ENCODE results near the gene SMAD7. TPM values are rescaled to one million over a fixed set of nuclear protein-coding genes. Genes with fewer than 3 reads are reported as not detected.

The SMAD7 gene
- total RNA-seq, 1 donor from 2014 or later: 9.0 TPM

DNA sequence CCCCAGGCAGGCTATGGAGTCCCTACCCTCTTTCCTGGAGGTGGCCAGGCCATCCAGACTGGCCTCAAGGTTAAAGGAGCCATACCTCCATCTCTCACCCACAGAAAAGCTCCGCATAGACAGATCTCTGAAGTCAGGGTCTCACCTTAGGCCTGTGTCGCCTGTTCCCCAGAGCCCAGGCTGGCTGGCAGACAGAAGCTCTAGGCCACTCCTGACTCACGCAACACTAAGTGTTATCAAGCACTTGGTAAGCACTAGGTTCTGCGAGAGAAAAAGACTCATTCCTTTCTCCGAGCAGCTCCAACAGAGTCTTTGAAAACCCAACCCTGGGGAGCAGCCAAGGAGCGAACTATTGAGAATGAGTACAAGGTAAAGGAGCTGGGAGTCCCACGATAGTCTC lies 6.1 kb downstream of the SMAD7 start:
- DNase-seq: no peak

- DNase-seq: no peak
Observed at GRCh38 chr18:48943736-48944527, 6.8 kb downstream of the SMAD7 start.

- no peak for DNase-seq
Observed at GRCh38 chr18:48943333-48943732, 7.4 kb downstream of the SMAD7 start.

DNA sequence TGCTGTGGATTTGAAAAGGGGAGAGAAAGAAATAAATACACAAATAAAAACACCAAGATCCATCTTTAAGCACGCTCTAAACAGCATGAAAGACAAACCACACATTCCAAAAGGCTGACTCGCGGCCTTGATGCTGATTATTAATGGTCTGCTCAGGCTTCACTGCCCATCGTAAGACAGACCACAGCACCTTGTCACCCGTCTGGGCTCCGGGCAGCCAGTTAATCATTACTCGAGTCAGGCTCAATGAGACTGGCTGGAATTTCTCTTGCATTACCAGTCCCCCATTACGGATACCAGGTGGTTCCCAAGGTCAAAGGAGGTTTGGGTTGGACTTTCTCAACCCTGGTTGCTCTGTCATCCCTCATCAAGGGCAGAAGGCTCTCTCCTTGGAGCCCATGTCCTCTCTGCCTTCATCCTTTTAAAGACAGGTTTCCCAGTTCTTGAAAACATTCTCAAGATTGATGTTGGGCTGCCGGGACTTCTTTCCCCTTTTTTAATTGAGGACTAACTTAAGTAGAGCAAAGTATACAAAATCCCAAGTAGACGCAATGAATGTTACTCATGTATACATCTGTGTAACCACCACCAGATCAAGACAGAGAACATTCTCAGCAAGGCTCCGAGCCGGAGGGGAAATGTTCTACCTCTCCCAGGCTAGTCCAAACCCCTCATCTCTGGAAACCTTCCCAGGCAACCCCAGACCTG lies 8.1 kb downstream of the SMAD7 start:
- peak; percentile 44 for DNase-seq

GRCh38 chr18:48942086-48942485 lies 8.7 kb downstream of the SMAD7 start:
- DNase-seq: no peak

- DNase-seq: no peak
Observed at GRCh38 chr18:48941672-48942071, 9.1 kb downstream of the SMAD7 start.

DNA sequence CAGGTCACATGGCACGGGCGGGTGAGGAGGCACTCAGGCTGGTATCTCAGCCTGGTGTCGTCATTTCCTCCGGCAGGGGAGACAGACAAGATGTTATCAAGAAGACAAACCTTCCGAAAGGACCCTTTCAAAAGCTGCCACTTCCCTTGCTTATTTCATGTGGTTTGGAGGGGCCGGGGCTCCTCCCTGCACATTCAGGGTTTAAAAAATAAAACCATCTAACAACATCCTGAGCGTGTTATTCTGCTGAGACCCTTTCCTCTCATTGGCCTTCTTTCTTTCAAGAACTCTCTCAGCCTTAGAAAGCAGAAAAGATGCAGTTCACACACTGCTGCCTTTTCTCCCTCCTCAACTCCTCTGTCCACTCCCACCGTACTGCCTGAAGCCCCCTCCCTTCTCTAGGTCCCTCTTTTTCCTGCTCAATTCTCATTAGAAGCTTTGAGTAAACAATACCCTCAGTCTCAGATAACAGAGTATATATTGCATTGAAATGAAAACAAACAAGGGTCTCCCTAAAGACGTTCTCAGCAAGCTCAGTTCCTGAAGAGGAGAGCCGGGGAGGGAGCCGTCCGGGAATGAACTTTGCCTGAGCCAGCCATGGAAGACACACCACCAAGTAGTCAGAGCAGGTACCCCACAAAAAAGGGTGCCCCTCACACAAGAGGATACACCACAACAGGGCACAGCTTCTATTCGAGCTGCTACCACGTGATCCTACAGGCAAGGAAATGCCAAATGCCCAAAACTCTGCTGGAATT lies 9.7 kb downstream of the SMAD7 start:
- DNase-seq: peak; percentile 42

DNA sequence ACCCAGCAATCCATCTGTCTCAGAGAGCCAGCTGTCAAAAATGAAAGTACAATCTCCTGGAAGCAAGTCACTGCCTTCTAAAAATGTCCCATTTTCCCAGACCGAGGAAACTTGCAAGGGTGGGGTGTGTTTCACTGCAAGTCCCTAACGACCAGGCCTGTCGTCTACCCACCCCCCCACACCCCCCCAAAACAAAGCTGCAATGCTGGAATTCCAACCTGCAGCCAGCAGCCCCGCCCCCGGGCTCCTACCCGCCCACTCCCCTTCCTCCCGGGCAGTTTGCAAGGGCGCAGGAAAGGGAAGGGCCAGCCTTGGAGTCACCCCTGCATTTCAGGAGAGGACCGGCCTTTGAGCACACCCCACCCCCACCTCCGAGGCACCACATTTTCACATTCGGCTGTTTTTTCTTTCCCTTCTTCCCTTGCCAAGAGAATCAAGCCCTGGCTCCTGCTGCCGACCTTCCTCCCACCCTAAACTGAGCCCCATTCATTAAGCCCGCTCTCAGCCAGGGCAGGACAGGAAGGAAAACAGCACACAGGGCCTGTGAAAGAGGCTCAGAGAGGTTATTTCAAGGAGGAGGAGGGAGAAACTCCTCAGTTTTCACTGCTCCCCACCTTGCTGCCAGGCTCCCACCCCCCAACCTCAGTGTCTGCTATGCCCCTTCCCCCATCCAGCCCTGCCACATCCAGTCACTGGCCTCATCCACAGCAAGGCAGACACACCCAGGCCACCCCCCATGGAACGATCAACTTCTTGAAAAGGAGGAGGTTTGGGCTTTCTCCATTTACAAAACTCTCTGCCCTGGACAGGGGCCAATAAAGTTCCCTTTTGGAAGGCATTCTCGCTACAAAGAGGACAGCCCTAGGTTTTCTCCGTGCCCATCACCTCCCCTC lies 11.3 kb downstream of the SMAD7 start:
- peak; percentile 48 for DNase-seq

GRCh38 chr18:48938827-48939204 lies 11.9 kb downstream of the SMAD7 start:
- DNase-seq: no peak

- DNase-seq: no peak
Observed at GRCh38 chr18:48937869-48938750, 12.7 kb downstream of the SMAD7 start.

DNA sequence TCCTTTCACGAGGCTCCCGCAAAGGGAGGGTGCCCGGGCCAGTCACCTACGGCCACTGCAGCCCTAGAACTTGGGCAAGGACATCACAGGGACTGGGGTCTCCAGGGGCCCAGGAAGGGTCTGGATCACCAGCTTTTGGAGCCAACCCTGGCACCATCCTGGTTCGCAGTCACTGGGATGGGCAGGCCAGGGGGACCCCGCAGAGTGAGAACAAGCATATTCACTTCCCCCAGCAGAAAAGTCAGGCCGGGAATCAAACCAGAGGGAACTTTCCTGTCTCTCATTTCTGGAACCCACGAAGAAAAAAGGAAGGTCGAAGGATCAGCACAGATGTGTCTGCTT lies 15.4 kb downstream of the SMAD7 start:
- no peak for DNase-seq

GRCh38 chr18:48934723-48935432 lies 15.9 kb downstream of the SMAD7 start:
- peak; percentile 51 for DNase-seq

DNA sequence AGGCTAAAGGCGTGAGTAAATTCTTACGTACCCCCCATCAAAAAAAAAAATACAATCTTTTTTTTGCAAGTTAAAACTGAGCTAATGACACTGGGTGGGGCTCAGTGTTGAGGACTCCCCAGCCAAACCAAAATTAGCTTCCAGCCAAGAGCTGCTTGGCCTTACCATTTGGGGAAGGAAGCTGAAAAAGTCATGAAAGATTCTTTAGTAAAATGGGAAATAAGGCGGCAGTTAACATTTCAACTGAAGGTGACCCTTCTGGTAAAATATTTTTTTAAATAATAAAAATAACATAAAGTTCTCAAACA lies 16.4 kb downstream of the SMAD7 start:
- no peak for DNase-seq

- DNase-seq: peak; percentile 47
Observed at GRCh38 chr18:48933578-48934414, 17.0 kb downstream of the SMAD7 start.

- DNase-seq: no peak
Observed at GRCh38 chr18:48932822-48933510, 17.8 kb downstream of the SMAD7 start.

- no peak for DNase-seq
Observed at GRCh38 chr18:48932462-48932818, 18.3 kb downstream of the SMAD7 start.

DNA sequence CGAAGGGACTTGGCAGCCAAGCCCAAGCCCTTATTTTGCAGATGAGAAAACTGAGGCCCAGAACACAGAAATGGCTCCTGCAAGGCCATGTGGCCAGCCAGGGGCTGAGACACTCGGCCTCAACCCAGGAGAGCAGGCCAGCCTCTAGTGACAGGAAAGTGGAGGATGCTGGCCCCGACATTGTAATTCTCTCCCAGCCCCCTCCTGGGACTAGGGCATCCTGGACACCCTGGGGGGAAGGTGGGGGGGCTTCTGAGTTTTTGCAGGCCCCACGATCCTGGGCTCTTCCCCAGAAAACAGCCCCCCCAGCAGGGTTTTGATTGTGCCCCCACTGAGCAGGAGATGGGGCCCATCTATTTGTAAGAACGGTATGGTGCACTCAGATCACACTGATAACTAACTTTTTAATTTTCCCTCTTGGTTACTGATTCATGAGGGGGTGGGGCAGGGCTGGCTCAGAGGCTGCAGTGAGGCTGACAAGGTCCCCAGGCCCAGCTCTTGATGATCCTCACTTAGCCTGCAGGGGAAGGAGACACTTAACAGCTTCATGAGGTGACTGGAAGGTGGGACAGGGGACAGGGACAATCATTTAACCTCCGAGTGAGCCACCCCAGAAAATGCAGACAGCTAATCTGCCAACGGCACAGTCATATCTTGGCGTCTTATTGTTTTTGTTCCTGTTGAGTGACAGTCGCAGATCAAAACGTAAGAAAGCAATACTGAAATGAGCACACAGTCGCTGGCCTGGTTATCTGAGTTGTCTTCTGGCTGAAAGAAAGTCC lies 18.9 kb downstream of the SMAD7 start:
- no peak for DNase-seq

- no peak for DNase-seq
Observed at GRCh38 chr18:48930926-48931325, 19.8 kb downstream of the SMAD7 start.
